Activated effector memory CD4-positive, alpha-beta T cell treated with Interleukin-2 at 50 U/mL for 16 hours (primary cell): ENCODE measurements around the gene TTLL11.

Source experiments
- DNase-seq: peaks from one replicate; pipeline ENCODE4 v3.0.0-alpha.2; 2020

TTLL11 gene

GRCh38 chr9:121820286-121821005 lies 272.7 kb downstream of the TTLL11 start:
- no peak for DNase-seq

GRCh38 chr9:121819428-121820231 lies 273.5 kb downstream of the TTLL11 start:
- no peak for DNase-seq

GRCh38 chr9:121818841-121819427 lies 274.2 kb downstream of the TTLL11 start:
- no peak for DNase-seq

- DNase-seq: no peak
These were observed 275.0 kb downstream of the TTLL11 start for GRCh38 chr9:121818016-121818661.

GRCh38 chr9:121817476-121817875 lies 275.6 kb downstream of the TTLL11 start:
- DNase-seq: no peak

- no peak for DNase-seq
These were observed 276.2 kb downstream of the TTLL11 start for GRCh38 chr9:121816845-121817450.

- no peak for DNase-seq
These were observed 276.7 kb downstream of the TTLL11 start for GRCh38 chr9:121816449-121816817.

GRCh38 chr9:121815546-121816448 lies 277.3 kb downstream of the TTLL11 start:
- no peak for DNase-seq

- DNase-seq: no peak
These were observed 278.0 kb downstream of the TTLL11 start for GRCh38 chr9:121815084-121815483.

- DNase-seq: no peak
These were observed 278.5 kb downstream of the TTLL11 start for GRCh38 chr9:121814594-121814993.

- DNase-seq: no peak
These were observed 279.4 kb downstream of the TTLL11 start for GRCh38 chr9:121813519-121814210.

GRCh38 chr9:121812159-121812735 lies 280.9 kb downstream of the TTLL11 start:
- DNase-seq: no peak

GRCh38 chr9:121811751-121812150 lies 281.4 kb downstream of the TTLL11 start:
- DNase-seq: no peak

- no peak for DNase-seq
These were observed 282.0 kb downstream of the TTLL11 start for GRCh38 chr9:121811140-121811539.

- DNase-seq: no peak
These were observed 282.6 kb downstream of the TTLL11 start for GRCh38 chr9:121810489-121810888.

- no peak for DNase-seq
These were observed 283.6 kb downstream of the TTLL11 start for GRCh38 chr9:121809356-121810050.

- no peak for DNase-seq
These were observed 284.3 kb downstream of the TTLL11 start for GRCh38 chr9:121808781-121809180.

GRCh38 chr9:121807823-121808278 lies 285.3 kb downstream of the TTLL11 start:
- DNase-seq: no peak

- DNase-seq: no peak
These were observed 285.9 kb downstream of the TTLL11 start for GRCh38 chr9:121807069-121807822.
